CD4-positive, alpha-beta T cell treated with Interleukin-2 at 100 ng/mL for 4 hours (primary cell): ENCODE results near the gene SNED1.

Experiments used
- DNase-seq: peaks from one replicate; pipeline ENCODE4 v3.0.0-alpha.2; 2020; ENCODE audit warnings: low spot score

SNED1 gene

DNA sequence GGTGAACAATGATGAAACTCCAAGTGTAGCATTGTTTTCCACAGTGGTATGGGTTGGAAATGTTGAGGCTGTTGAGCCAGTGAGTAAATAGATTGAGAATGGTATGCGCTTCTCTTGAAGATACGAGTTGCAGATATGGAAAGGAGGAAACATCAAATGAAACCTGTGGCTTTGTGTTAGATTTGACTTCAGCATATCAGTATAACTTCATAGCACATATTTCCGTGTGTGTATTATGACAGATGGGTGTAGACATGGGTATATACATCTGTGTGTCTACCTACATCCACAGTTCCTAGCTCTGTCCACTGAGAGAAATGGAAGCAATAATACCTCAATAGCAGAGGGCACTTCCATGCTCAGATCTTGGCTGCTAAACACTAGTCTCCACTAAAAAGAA is 8.0 kb downstream of the SNED1 start:
- DNase-seq, result no peak

DNA sequence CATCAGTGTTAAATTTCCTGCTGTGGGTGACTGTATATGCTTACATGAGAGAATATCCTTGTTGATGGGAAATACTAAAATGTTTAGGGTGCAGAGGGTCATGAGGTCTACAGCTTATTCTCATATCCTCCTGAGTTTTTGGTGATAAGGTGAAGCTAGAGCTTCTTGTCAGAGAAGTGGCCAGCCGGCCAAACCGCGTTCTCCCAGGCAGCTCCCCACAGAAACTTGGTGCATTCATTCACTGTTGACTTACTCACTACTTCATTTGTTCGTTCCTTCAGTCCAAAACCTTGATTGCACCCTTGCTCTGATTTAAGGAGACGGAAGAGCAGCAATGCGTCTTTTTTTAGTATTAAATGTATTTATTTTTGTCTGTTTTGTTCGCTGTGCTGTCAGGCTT is 8.7 kb downstream of the SNED1 start:
- no peak for DNase-seq

GRCh38 chr2:241007880-241008710 is 9.7 kb downstream of the SNED1 start:
- DNase-seq, result no peak

DNA sequence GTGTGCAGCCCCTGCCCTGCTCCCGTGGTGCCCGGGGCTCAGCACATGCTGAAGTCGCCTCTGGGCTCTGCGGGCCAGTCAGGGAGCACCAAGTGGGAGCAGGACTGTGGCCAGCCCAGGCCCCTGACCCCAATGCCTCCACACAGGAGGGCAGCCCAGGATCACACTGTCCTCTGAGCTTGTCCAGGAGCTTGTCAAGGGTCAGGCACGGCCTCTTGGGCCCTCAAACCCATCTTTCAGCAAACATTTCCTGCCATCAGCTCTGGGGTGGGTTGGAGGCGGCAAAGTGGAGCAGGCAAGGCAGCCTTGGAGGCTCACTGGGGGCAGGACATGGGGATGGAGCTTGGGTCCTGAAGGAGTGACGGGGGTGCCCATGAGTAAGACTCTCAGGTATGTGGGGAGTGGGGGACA is 10.3 kb downstream of the SNED1 start:
- no peak for DNase-seq

DNA sequence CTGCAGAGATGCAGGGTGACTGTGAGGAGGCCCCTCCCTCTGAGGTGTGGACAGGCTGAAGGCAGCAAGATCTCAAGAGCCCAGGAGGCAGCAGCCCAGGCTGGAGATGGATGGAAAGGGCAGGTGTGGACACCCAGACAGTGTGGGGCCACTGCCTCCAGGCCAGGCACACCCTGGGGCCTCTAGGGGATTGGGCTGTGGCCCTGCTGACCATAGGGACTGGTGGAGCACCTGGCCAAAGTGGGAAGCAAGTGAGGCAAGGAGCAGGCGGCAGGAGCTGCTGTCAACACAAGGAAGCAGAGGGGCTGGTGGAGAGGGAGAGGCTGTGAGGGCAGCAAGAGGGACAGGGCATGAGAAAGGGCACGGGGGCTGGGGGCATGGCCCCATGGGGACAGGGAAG is 10.8 kb downstream of the SNED1 start:
- no peak for DNase-seq

DNA sequence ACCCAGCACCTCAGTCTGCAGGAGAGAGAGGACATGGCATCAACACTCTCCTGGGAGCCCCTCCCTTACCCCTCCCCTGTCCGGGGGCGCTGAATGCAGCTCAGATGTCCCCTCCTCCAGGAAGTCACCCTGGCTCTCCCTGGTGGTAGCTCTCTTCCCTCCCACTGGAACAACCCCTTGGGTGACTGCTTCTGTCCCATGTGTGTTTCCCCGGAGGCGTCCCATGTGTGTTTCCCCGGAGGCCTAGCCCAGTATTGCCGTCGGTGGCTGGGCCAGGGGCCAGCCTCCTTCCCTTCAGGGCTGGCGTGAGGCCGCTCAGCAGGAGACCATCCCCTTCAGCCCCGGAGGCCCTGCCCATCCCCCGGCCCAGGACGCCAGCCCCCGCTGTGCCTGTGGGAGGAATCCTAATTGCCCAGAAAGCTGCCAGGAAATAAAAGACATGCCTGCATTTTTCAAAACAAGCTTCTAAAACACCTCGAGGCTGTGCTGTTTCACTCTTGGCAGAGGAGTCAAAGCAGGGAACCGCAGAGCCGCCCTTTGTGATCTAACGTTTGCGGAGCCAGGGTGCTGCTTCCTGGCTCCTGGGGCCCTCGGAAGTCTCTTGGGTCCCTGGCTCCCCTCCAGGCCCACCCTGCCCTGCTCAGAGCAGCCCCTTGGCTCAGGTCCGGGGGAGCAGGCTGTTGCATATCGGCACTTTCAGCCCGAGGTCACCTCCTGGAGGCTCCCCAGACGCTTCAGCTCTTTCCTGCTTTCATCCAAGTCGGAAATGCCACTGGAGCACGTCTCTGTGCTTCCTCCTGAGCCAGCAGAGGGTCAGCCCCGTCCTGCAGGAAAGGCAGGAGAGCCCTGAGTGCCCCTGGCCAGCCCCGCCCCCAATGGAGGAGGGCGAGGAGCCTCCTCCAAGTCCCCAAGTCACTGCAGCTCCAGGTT is 11.4 kb downstream of the SNED1 start:
- peak; percentile 22 for DNase-seq

DNA sequence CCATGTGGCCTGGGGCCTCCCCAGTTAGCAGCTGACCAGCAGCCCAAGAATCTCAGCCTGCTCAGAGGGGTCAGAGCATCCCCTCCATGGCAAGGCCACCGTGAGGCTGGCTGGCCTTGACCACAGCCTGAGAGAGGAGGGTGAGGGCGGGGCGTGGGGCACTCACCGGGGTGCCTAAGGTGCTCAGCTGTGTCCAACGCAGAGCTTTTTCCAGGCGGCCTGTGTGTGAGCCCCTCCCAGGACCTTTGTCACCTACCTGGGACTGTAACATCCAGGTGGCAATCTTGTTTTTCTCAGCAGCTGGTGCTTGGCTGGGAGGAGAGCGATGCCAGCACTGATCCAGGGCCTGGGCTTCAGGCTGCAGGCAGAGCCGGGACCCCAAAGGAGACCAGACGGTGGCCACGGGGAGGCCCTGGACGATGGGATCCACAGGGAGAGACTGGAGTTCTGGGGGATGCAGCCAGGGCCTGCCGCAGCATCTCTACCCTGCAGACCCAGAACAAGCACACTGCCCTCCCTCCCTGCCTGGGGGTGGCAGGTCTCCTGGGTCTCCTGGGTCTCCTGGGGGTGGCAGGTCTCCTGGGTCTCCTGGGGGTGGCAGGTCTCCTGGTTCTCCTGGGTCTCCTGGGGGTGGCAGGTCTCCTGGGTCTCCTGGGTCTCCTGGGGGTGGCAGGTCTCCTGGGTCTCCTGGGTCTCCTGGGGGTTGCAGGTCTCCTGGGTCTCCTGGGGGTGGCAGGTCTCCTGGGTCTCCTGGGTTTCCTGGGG is 12.3 kb downstream of the SNED1 start:
- DNase-seq, result no peak

DNA sequence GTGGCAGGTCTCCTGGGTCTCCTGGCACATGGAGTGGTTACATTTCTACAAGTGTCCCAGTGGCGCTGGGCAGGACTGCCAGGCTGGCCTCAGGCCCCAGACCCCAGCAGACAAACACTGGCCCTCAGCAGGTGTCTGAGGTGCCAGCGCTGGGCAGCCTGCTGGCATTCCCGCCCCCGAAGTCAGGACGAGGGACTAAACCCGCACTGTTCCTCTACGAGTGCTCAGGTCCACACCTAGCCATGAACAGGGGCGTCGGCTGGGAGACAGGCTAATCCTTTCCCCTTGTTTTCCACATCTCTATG is 12.8 kb downstream of the SNED1 start:
- DNase-seq, result no peak

GRCh38 chr2:241011751-241012510 is 13.5 kb downstream of the SNED1 start:
- no peak for DNase-seq

DNA sequence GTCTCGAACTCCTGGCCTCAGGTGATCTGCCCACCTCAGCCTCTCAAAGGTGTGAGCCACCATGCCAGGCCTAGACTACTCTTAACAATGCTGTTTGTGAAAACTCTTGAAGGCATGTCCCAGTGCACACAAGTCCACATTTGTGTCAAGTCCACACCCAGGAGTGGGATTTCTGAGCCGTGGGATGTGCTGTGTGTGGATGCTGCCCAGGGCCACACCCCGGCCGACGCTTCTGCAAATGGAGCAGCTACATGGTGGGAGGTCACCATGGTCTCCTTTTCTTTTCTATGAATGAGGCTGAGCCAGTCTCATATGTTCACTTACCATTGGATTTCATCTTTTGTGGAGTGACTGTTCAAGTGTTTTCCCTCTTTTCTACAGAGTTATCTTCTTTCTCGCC is 15.8 kb downstream of the SNED1 start:
- DNase-seq, result no peak

DNA sequence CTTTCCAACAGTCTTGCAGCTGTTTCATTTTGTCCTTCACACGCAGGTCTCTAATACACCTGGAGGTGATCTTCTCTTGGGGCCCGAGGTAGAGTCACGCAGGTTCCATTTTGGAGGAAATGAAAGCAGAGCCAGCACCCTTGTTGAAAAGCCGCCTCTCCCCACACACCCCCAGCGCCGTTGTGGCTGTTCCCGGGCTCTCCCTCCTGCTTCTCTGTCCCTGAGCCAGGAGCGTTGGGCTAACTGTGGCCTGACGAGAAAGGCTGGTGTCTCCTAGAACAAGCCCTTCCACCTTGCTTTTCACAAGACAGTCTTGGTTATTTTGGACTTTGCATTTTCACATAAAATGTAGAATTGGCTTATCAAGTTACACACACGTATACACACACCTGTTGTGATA is 16.3 kb downstream of the SNED1 start:
- DNase-seq, result no peak

GRCh38 chr2:241015439-241015838 is 17.0 kb downstream of the SNED1 start:
- DNase-seq, result no peak

- DNase-seq, result no peak
Observed at GRCh38 chr2:241017228-241017940, 19.0 kb downstream of the SNED1 start.

- DNase-seq, result no peak
Observed at GRCh38 chr2:241018051-241018891, 19.9 kb downstream of the SNED1 start.

DNA sequence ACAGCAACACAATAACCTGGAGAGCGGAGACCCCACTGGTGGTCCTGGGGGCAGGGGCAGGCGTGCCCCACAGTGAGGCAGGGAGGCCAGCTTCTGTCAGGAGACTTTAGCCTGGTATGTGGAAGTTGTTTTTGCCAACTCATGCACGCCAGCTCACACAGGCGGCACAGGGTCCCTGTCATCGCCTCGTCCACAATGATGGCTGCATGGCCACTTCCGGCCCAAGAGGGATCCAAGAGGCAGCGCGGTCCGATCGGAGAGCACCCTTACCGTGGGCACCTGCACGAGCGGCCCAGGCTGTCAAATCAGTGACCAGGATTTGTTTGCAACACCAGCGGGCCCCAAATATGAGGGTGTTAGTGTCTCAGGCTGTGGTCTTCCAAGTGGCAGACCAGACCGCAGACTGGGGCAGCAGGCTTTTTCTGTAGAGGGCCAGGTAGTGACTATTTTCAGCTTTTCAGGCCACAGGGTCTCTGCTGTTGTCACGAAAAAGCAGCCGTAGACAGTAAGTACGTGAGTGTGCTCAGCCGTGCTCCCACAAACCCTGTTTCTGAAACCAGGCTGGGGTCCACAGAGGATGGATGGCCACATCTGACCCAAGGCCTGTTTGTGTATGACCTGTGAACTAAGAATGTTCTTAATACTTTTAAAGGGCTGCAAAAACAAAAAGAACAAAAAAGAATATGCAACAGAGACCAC is 21.2 kb downstream of the SNED1 start:
- DNase-seq, result no peak

- DNase-seq, result no peak
Observed at GRCh38 chr2:241020201-241020600, 21.8 kb downstream of the SNED1 start.

DNA sequence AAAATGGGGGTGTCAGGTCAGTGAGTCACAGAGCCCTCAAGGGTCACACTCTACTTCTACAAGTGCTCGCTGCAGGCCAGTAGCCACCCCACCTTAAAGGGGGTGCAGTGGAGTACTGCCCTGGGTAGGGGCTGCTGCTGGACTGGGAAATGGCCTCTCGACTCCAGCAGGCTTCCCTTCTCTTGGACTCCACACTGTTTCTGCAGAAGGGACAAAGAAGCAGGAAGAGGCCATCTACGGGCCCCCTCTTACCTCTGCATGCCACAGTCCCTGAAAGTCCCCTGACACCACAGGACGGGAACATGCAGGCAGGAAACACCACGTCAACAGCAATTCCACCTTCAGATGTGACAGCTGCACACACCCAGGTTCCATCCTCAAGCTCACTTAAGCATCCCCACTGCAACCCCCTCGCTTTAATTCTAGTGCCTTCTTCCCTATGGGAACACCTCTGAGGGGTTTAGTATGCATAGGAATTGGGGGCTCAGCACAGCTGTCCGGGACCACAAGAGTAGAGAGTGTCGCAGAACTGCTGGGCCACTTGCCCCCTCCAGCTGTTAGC is 22.3 kb downstream of the SNED1 start:
- no peak for DNase-seq

- DNase-seq, result no peak
Observed at GRCh38 chr2:241025639-241026038, 27.2 kb downstream of the SNED1 start.

DNA sequence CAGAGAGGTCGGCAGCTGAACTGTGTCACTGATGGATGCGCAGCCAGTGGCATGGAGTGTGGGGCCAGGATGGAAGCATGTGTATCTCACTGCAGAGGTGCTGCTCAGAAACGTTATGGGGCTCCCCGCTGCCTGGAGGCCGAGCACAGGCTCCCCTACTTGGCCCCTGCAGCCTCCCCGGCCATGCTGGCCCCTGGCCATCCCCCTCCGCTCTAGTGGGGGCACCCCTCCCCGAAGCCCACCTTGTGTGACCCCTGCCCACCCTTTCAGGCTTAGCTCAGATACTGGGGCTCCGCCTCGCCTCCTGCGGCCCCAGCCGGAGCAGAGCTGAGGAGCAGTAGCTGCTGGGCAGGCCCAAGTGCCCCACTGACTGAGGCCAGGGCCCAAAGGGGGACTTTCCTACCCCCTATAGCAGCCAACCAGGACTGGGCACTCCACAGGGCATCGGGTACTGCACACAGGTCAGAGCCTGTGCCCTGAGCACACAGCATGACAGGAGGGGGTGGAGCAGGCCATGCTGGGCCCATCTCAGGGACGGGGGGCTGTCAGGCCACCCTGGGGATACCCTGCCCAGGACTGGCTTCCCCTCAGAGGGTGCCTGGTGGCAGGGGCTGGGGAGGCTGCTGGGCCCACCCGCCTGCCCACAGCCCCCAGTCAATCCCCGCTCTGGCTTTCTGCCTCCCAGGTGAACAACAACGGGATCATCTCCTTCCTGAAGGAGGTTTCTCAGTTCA is 31.3 kb downstream of the SNED1 start:
- no peak for DNase-seq
